Astrocyte (in vitro differentiated cells and primary cell): ENCODE data around the gene GALNT17. TPM values are rescaled to one million over a fixed set of nuclear protein-coding genes. Genes with fewer than 3 reads are reported as not detected.

ENCODE experiments used
- DNase-seq: peaks from one replicate; pipeline ENCODE4 v3.0.0-alpha.2; 2010; ENCODE audit warnings: low read depth
- FAIRE-seq: peaks from 2 replicates; lab custom pipeline; 2011; peaks lifted over from hg19 to GRCh38; lab: Jason Lieb, UNC
- H2AFZ ChIP-seq: 2 replicates; pipeline ENCODE4 v1.6.0; 2012; ENCODE audit warnings: low read depth, low read length, inconsistent platforms
- H3K27ac ChIP-seq: 2 replicates; pipeline ENCODE4 v1.5.1; 2011; ENCODE audit warnings: low read depth, low read length, inconsistent platforms
- H3K27me3 ChIP-seq: 2 replicates; pipeline ENCODE4 v1.6.0; 2011; ENCODE audit warnings: low read length, inconsistent platforms; ENCODE audit not compliant: insufficient read depth
- H3K36me3 ChIP-seq: 2 replicates; pipeline ENCODE4 v1.5.1; 2011; ENCODE audit warnings: low read length, inconsistent platforms; ENCODE audit not compliant: insufficient read depth
- H3K4me1 ChIP-seq: 2 replicates; pipeline ENCODE4 v1.5.1; 2011; ENCODE audit warnings: low read length, inconsistent platforms; ENCODE audit not compliant: insufficient read depth
- H3K4me2 ChIP-seq: 2 replicates; pipeline ENCODE4 v1.6.0; 2012; ENCODE audit warnings: low read length, inconsistent platforms
- H3K4me3 ChIP-seq: 2 replicates; pipeline ENCODE4 v1.5.1; 2011; ENCODE audit warnings: low read depth, mild to moderate bottlenecking, low read length, inconsistent platforms; ENCODE audit not compliant: insufficient read depth
- H3K79me2 ChIP-seq: 2 replicates; pipeline ENCODE4 v1.6.0; 2012; ENCODE audit warnings: mild to moderate bottlenecking, low read length, inconsistent platforms; ENCODE audit not compliant: insufficient read depth
- H3K9ac ChIP-seq: 2 replicates; pipeline ENCODE4 v1.6.0; 2012; ENCODE audit warnings: mild to moderate bottlenecking, low read length, inconsistent platforms
- H3K9me3 ChIP-seq: 2 replicates; pipeline ENCODE4 v1.5.1; 2012; ENCODE audit warnings: low read depth, mild to moderate bottlenecking, low read length, inconsistent platforms; ENCODE audit not compliant: insufficient read depth
- H4K20me1 ChIP-seq: 2 replicates; pipeline ENCODE4 v1.6.0; 2012; ENCODE audit warnings: low read length, inconsistent platforms; ENCODE audit not compliant: insufficient read depth
- H3K27ac Mint-ChIP-seq: one replicate; pipeline ENCODE4 v1.8.0; 2021; ENCODE audit warnings: mild to moderate bottlenecking, mixed read lengths; ENCODE audit not compliant: unreplicated experiment
- H3K27me3 Mint-ChIP-seq: one replicate; pipeline ENCODE4 v1.8.0; 2021; ENCODE audit warnings: low read depth, mixed read lengths; ENCODE audit not compliant: unreplicated experiment
- H3K36me3 Mint-ChIP-seq: one replicate; pipeline ENCODE4 v1.8.0; 2021; ENCODE audit warnings: low read depth, mixed read lengths; ENCODE audit not compliant: unreplicated experiment
- H3K4me1 Mint-ChIP-seq: one replicate; pipeline ENCODE4 v1.8.0; 2021; ENCODE audit warnings: low read depth, mixed read lengths; ENCODE audit not compliant: unreplicated experiment
- H3K4me3 Mint-ChIP-seq: one replicate; pipeline ENCODE4 v1.8.0; 2021; ENCODE audit warnings: mild to moderate bottlenecking, moderate library complexity, mixed read lengths; ENCODE audit not compliant: unreplicated experiment
- H3K9me3 Mint-ChIP-seq: one replicate; pipeline ENCODE4 v1.8.0; 2021; ENCODE audit warnings: mild to moderate bottlenecking, mixed read lengths; ENCODE audit not compliant: unreplicated experiment
- CTCF ChIP-seq: IDR thresholded peaks from 2 replicates; pipeline ENCODE4 v1.5.1; 2011; ENCODE audit warnings: low read depth, mild to moderate bottlenecking, inconsistent platforms, low read length, moderate library complexity; ENCODE audit not compliant: insufficient read depth
- EZH2 ChIP-seq: IDR thresholded peaks from 2 replicates; pipeline ENCODE4 v1.6.1; 2012; ENCODE audit warnings: mild to moderate bottlenecking, low read length, inconsistent platforms; ENCODE audit not compliant: insufficient read depth
- total RNA-seq: library from RNA; stranded (reverse); gene quantifications from 2 replicates; pipeline ENCODE4 v1.2.1, GENCODE V29; 2021

The GALNT17 gene
- total RNA-seq, 1 donor from 2014 or later: 7.8 TPM

DNA sequence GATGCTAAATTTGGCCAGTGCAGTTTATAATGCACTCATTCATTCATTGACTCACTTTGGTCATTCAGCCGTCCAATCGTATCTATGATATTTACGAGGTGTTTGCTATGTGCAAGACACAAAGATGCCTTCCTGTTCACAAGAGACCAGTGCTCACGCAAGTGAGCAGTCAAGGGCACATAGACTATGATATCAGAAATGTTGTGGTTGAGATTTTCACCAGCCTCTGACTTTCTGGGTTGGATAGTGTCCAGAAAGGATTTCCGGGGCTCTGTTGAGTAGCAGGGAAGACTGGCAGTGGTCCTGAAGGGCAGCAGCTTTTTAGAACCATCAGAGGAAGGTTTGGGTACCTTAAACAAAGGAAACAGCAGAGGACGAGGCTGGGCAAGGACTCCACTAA, 191.8 kb downstream of the GALNT17 start:
- no peak overlapping the region for H3K9ac ChIP-seq
- FAIRE-seq (no peak), DNase-seq (no peak)
- no peak overlapping the region for H3K4me3 Mint-ChIP-seq
- H3K4me2 ChIP-seq: no peak overlapping the region
- TF ChIP-seq EZH2 (no peak), CTCF (no peak)
- H3K4me3 ChIP-seq: no peak overlapping the region
- H3K4me1 Mint-ChIP-seq: peaks cover 10% of the 10 kb centered on the region
- H3K36me3 ChIP-seq: no peaks in the 10 kb centered on the region
- no peaks in the 10 kb centered on the region for H3K4me1 ChIP-seq
- H3K27ac Mint-ChIP-seq: no peak overlapping the region
- H3K27me3 Mint-ChIP-seq: no peaks in the 10 kb centered on the region
- H2AFZ ChIP-seq: no peak overlapping the region
- no peaks in the 10 kb centered on the region for H3K9me3 Mint-ChIP-seq
- H3K27me3 ChIP-seq: no peaks in the 10 kb centered on the region
- no peaks in the 10 kb centered on the region for H4K20me1 ChIP-seq
- H3K79me2 ChIP-seq: no peaks in the 10 kb centered on the region
- H3K9me3 ChIP-seq: no peaks in the 10 kb centered on the region
- no peak overlapping the region for H3K27ac ChIP-seq
- no peaks in the 10 kb centered on the region for H3K36me3 Mint-ChIP-seq

DNA sequence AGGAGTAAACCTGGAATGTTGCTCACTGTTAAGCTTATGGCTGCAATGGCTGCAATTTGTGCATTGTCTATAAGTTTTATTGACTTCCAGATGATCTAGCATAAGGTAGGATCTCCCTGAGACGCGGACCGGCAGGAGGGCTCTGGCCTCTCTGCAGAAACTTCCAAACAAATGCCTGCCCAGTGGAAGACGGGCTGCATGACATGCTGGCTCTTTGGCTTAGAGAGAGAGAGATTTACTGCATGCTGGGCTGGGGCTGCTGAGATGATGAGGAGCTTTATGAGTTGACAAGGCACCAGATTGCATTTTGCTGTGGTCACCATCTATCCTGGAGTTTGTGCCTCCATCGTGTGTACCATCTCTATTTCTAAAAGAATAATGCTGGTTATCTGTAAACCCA, 193.2 kb downstream of the GALNT17 start:
- DNase-seq (no peak), FAIRE-seq (no peak)
- H2AFZ ChIP-seq: no peak overlapping the region
- no peak for TF ChIP-seq CTCF
- TF ChIP-seq EZH2: no peak
- no peaks in the 10 kb centered on the region for H3K9me3 ChIP-seq
- H3K9ac ChIP-seq: no peak overlapping the region
- no peaks in the 10 kb centered on the region for H3K27me3 Mint-ChIP-seq
- H3K4me2 ChIP-seq: no peak overlapping the region
- no peaks in the 10 kb centered on the region for H3K27me3 ChIP-seq
- no peak overlapping the region for H3K27ac ChIP-seq
- no peaks in the 10 kb centered on the region for H3K4me1 ChIP-seq
- no peaks in the 10 kb centered on the region for H3K36me3 Mint-ChIP-seq
- no peak overlapping the region for H3K4me3 ChIP-seq
- H3K4me1 Mint-ChIP-seq: peaks cover 18% of the 10 kb centered on the region
- H3K9me3 Mint-ChIP-seq: no peaks in the 10 kb centered on the region
- no peak overlapping the region for H3K4me3 Mint-ChIP-seq
- H4K20me1 ChIP-seq: no peaks in the 10 kb centered on the region
- H3K36me3 ChIP-seq: no peaks in the 10 kb centered on the region
- H3K27ac Mint-ChIP-seq: no peak overlapping the region
- H3K79me2 ChIP-seq: no peaks in the 10 kb centered on the region

GRCh38 chr7:71326595-71326994, 194.7 kb downstream of the GALNT17 start:
- H3K4me2 ChIP-seq: no peak overlapping the region
- H3K36me3 Mint-ChIP-seq: no peaks in the 10 kb centered on the region
- no peaks in the 10 kb centered on the region for H3K79me2 ChIP-seq
- H3K27ac ChIP-seq: no peak overlapping the region
- DNase-seq (no peak), FAIRE-seq (no peak)
- no peaks in the 10 kb centered on the region for H3K9me3 ChIP-seq
- H4K20me1 ChIP-seq: no peaks in the 10 kb centered on the region
- no peaks in the 10 kb centered on the region for H3K27me3 ChIP-seq
- H3K4me1 ChIP-seq: no peaks in the 10 kb centered on the region
- no peaks in the 10 kb centered on the region for H3K36me3 ChIP-seq
- no peak overlapping the region for H3K4me3 Mint-ChIP-seq
- no peaks in the 10 kb centered on the region for H3K9me3 Mint-ChIP-seq
- H3K27me3 Mint-ChIP-seq: no peaks in the 10 kb centered on the region
- H3K9ac ChIP-seq: no peak overlapping the region
- H3K4me1 Mint-ChIP-seq: peaks cover 18% of the 10 kb centered on the region
- no peak for TF ChIP-seq CTCF
- TF ChIP-seq EZH2: no peak
- H2AFZ ChIP-seq: no peak overlapping the region
- H3K27ac Mint-ChIP-seq: no peak overlapping the region
- no peak overlapping the region for H3K4me3 ChIP-seq
